HepG2 (cell line): ENCODE measurements around the gene FMO2. TPM values are rescaled to one million over a fixed set of nuclear protein-coding genes. Genes with fewer than 3 reads are reported as not detected.

ENCODE experiments used
- ATAC-seq: fragments of 200-7000 bp; cut with Tn5 transposase; 3 replicates; pipeline ENCODE4 v1.9.1; 2020; ENCODE audit warnings: mild to moderate bottlenecking, moderate library complexity
- BruUV-seq: library from RNA; stranded (reverse); fragments of 400-500 nt; replicated peaks from 2 replicates; lab custom pipeline; 2021; lab: Mats Ljungman, UMichigan
- CTCF ChIA-PET: fragments of 300-600 bp; formaldehyde crosslinking; extraction: SDS; loops from one replicate; lab custom pipeline; 2021; ENCODE audit warnings: low total read pairs, inconsistent platforms, low intra/inter-chr PET ratio; lab: Yijun Ruan, JAX
- POLR2A ChIA-PET: fragments of 350-600 bp; sonication (Branson Sonifier 250); formaldehyde crosslinking; loops from one replicate; lab custom pipeline; 2020; ENCODE audit warnings: antibody characterized with exemption, inconsistent platforms; lab: Yijun Ruan, JAX
- DNase-seq: peaks from one replicate; pipeline ENCODE4 v3.0.0-alpha.2; 2015; ENCODE audit warnings: low spot score
- FAIRE-seq: peaks from 3 replicates; lab custom pipeline; 2011; peaks lifted over from hg19 to GRCh38; lab: Jason Lieb, UNC
- H2AFZ ChIP-seq: one replicate; pipeline ENCODE4 v1.6.1; 2011; ENCODE audit warnings: low read length, inconsistent platforms
- H3K27ac ChIP-seq: fragments of 300-600 bp; 3 replicates; pipeline ENCODE4 v1.8.0; 2011; ENCODE audit warnings: mixed run types, mild to moderate bottlenecking, mixed read lengths, low read length, inconsistent platforms; ENCODE audit not compliant: insufficient read depth; ENCODE audit errors: extremely low read length
- H3K27me3 ChIP-seq, 2 experiments: fragments of 200-600 bp in 1 of 2; 2 replicates in 1 of 2; 3 replicates in 1 of 2; pipeline versions ENCODE4 v1.6.0 to v1.8.0; 2011; ENCODE audit warnings: low read length in 2 of 2, mild to moderate bottlenecking in 2 of 2, moderate library complexity in 2 of 2, inconsistent platforms in 1 of 2; ENCODE audit not compliant: insufficient read depth in 2 of 2, control insufficient read depth in 1 of 2
- H3K36me3 ChIP-seq, 2 experiments: fragments of 200-600 bp in 1 of 2; replicated peaks in 1 of 2; 2 replicates in 1 of 2; 3 replicates in 1 of 2; pipeline versions ENCODE4 v1.5.1 to v1.8.0; 2011; ENCODE audit warnings: low read length in 2 of 2, inconsistent platforms in 1 of 2; ENCODE audit not compliant: insufficient read depth in 2 of 2, control insufficient read depth in 1 of 2
- H3K4me1 ChIP-seq: 2 replicates; pipeline ENCODE4 v1.5.1; 2012; ENCODE audit warnings: low read length, inconsistent platforms; ENCODE audit not compliant: insufficient read depth
- H3K4me2 ChIP-seq: 2 replicates; pipeline ENCODE4 v1.6.0; 2011; ENCODE audit warnings: low read depth, low read length, inconsistent platforms
- H3K4me3 ChIP-seq, 3 experiments: fragments of 200-600 bp in 1 of 3; sonication (generic), shearing (Covaris generic) in 1 of 3; replicated peaks in 1 of 3; 2 replicates each; pipeline ENCODE4 v1.5.1; 2011 to 2016; ENCODE audit warnings: low read length in 3 of 3, inconsistent platforms in 2 of 3, low read depth in 2 of 3, mild to moderate bottlenecking in 2 of 3, control low read depth in 1 of 3, mixed read lengths in 1 of 3; ENCODE audit not compliant: insufficient read depth in 1 of 3
- H3K79me2 ChIP-seq: one replicate; pipeline ENCODE4 v1.6.1; 2011; ENCODE audit warnings: low read length, inconsistent platforms; ENCODE audit not compliant: insufficient read depth
- H3K9ac ChIP-seq: 2 replicates; pipeline ENCODE4 v1.6.0; 2011; ENCODE audit warnings: mild to moderate bottlenecking, low read depth, low read length, inconsistent platforms; ENCODE audit not compliant: insufficient read depth
- H3K9me3 ChIP-seq: 2 replicates; pipeline ENCODE4 v1.5.1; 2012; ENCODE audit warnings: mild to moderate bottlenecking, low read length
- H4K20me1 ChIP-seq: 2 replicates; pipeline ENCODE4 v1.6.0; 2011; ENCODE audit warnings: inconsistent platforms, mild to moderate bottlenecking, low read length, moderate library complexity; ENCODE audit not compliant: insufficient read depth
- HES4 ChIP-seq: sonication (generic); formaldehyde crosslinking; IDR thresholded peaks from 2 replicates; pipeline ENCODE4 v1.9.0; 2021; ENCODE audit warnings: mild to moderate bottlenecking, missing genetic modification reagents, borderline replicate concordance
- HNRNPK ChIP-seq: fragments of 200-400 bp; formaldehyde crosslinking; IDR thresholded peaks from 2 replicates; pipeline ENCODE4 v1.6.1; 2018; ENCODE audit warnings: low read length, low read depth, moderate library complexity, mild to moderate bottlenecking; ENCODE audit not compliant: poor library complexity, severe bottlenecking
- PCBP1 ChIP-seq: fragments of 200-400 bp; formaldehyde crosslinking; IDR thresholded peaks from 2 replicates; pipeline ENCODE4 v1.6.1; 2017; ENCODE audit warnings: mild to moderate bottlenecking, low read depth, low read length, borderline replicate concordance
- YEATS4 ChIP-seq: sonication (generic); formaldehyde crosslinking; IDR thresholded peaks from 2 replicates; pipeline ENCODE4 v1.4.0; 2020; ENCODE audit warnings: missing genetic modification reagents, borderline replicate concordance
- ZNF124 ChIP-seq: sonication (generic); formaldehyde crosslinking; IDR thresholded peaks from 2 replicates; pipeline ENCODE4 v1.4.0; 2020; ENCODE audit warnings: missing genetic modification reagents
- ZNF484 ChIP-seq: sonication (generic); formaldehyde crosslinking; IDR thresholded peaks from 2 replicates; pipeline ENCODE4 v1.5.1; 2020; ENCODE audit warnings: mild to moderate bottlenecking, low read depth, missing genetic modification reagents, borderline replicate concordance
- WGBS: methylation state at CpG from one replicate; pipeline ENCODE4 v1.1.6; 2017; ENCODE audit warnings: low lambda C conversion rate; 5-methylcytosine and 5-hydroxymethylcytosine counted together
- in situ Hi-C: cut with HindIII; loops from 2 replicates; pipeline ENCODE4 v1.10.0; 2017; ENCODE audit warnings: low pct_unique_long_range_greater_than_20kb; ENCODE audit not compliant: extremely low pct_ligation_motif_present
- intact Hi-C: fragments of 100-400 bp; cut with micrococcal nuclease; formaldehyde crosslinking; loops from one replicate; pipeline ENCODE4 v1.10.0; 2022; ENCODE audit not compliant: unreplicated experiment
- polyA plus RNA-seq, 8 experiments: library from polyadenylated mRNA; depleted of rRNA in 3 of 8; stranded (reverse) in 7 of 8; unstranded in 1 of 8; fragments of >200 nt; fragmentation: Illumina TruSeq in 4 of 8; extraction: Trizol in 4 of 8; gene quantifications; 2 replicates each; pipeline versions ENCODE4 v1.2.1 to v1.2.3, GENCODE V29; 2011 to 2016; ENCODE audit warnings: low read depth in 4 of 8, missing spikeins in 1 of 8, mixed read lengths in 1 of 8; ENCODE audit not compliant: insufficient read depth in 1 of 8
- total RNA-seq, 5 experiments: library from RNA; depleted of rRNA; stranded (reverse); fragments of >200 nt; fragmentation: Illumina TruSeq; extraction: Trizol; gene quantifications; 2 replicates each; pipeline ENCODE4 v1.2.3, GENCODE V29; 2016; ENCODE audit warnings: low read depth in 1 of 5
- TF ChIP-seq, protein P1 (sequence below): sonication (generic); formaldehyde crosslinking; IDR thresholded peaks from 2 replicates; pipeline ENCODE4 v1.4.0; 2020; ENCODE audit warnings: mild to moderate bottlenecking, missing genetic modification reagents

The FMO2 gene
- total and polyA plus RNA-seq, 2 of the 13 experiments (the other 11 are each of a cell fraction or from before 2014, with no cell fraction given): not detected

DNA sequence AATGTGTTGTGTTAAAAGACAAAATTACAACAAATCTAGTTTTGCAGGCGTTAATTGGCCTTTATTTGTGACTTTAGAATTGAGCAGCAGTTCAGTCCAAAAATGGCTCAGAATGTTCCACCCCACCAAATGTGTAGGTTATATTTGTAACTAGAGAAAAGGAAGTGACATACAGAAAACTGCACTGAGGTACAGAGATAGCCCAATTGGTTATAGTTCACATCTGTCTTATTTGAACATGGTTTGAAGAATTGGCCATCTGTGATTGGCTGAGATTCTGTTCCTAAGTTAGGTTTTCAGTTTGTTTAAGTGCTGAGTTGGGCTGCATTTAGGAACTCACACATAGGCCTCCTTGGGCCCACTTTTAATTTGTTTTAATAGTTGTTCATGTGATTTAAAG, 12.0 kb upstream of the FMO2 start:
- H3K27me3 ChIP-seq: no peaks in the 10 kb centered on the region
- no peak for DNase-seq
- no peaks in the 10 kb centered on the region for H3K36me3 ChIP-seq
- no peak overlapping the region for H3K4me2 ChIP-seq
- no peak overlapping the region for H2AFZ ChIP-seq
- intact Hi-C loops (no loop called here), in situ Hi-C loops (no loop called here)
- WGBS: 4% methylated on average over 1 of the region's 1 CpG
- no peak for FAIRE-seq
- no peak overlapping the region for H3K27ac ChIP-seq
- ChIA-PET CTCF (no interaction called here), POLR2A (no interaction called here)
- no TSS peak for BruUV-seq
- no peak overlapping the region for H3K4me3 ChIP-seq
- no peaks in the 10 kb centered on the region for H4K20me1 ChIP-seq
- H3K9me3 ChIP-seq: no peaks in the 10 kb centered on the region
- no peak overlapping the region for H3K9ac ChIP-seq
- no peak for ATAC-seq
- H3K79me2 ChIP-seq: no peaks in the 10 kb centered on the region
- no peaks in the 10 kb centered on the region for H3K4me1 ChIP-seq
- no peak for TF ChIP-seq ZNF124 (CRISPR knock-in tag)
- TF ChIP-seq ZNF484 (CRISPR knock-in tag): no peak

DNA sequence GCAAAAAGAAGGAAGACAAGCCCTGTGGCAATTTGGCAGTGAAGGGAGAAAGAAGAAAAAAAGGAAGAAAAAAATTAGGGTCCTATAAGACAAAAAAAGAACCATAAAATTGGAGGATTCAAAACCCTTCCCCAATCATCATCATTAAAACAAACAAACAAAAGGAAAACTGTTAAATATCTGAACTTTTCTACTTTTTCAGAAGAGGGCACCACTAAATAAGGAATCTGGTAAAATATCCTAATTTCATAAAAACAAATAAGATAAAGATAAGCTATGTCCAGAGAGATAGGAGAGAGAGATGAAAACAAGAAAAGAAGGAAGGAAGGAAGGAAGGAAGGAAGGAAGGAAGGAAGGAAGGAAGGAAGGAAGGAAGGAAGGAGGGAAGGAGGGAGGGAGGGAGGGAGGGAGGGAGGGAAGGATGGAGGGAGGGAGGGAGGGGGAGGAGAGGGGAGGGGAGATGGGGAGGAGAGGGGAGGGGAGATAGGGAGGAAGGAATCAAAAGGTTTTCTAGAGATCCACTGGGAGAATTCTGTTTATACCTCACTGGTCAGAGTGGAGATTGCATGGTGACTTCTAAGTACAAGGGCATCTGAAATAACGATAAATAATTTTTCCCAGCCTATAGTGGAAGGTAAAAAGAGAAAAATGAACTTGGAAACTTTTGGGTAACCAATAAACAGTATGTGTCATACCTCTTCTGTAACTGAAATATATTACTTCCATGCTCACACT, 10.4 kb upstream of the FMO2 start:
- no TSS peak for BruUV-seq
- Histone ChIP-seq H2AFZ (no peak overlapping the region), H3K4me3 (no peak overlapping the region), H3K27ac (no peak overlapping the region), H3K79me2 (no peaks in the 10 kb centered on the region), H3K4me2 (no peak overlapping the region), H3K9ac (no peak overlapping the region), H3K9me3 (no peaks in the 10 kb centered on the region), H4K20me1 (no peaks in the 10 kb centered on the region), H3K27me3 (no peaks in the 10 kb centered on the region), H3K36me3 (no peaks in the 10 kb centered on the region), H3K4me1 (no peaks in the 10 kb centered on the region)
- POLR2A ChIA-PET: no interaction called here
- DNase-seq: no peak
- WGBS: 27% methylated on average over 1 of the region's 1 CpG
- intact Hi-C loops (no loop called here), in situ Hi-C loops (no loop called here)
- no peak for FAIRE-seq
- CTCF ChIA-PET: no interaction called here
- no peak for TF ChIP-seq HES4 (CRISPR knock-in tag)
- no peak for TF ChIP-seq YEATS4 (CRISPR knock-in tag)
- TF ChIP-seq HNRNPK: peak; percentile 94
- TF ChIP-seq, protein P1, sequence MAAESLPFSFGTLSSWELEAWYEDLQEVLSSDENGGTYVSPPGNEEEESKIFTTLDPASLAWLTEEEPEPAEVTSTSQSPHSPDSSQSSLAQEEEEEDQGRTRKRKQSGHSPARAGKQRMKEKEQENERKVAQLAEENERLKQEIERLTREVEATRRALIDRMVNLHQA (CRISPR knock-in tag): no peak
- peak; percentile 70; the same call in 1 of the 2 replicates for TF ChIP-seq PCBP1
- ATAC-seq: no peak
